GM19025 (cell line): ENCODE data around the gene TJP1.
"Not testable (repeated sequence)": the region's sequence is repeated elsewhere in the genome, so short reads cannot be mapped to it uniquely, and the experiment has no call there.

Source experiments
- ATAC-seq: cut with Tn5 transposase; IDR thresholded peaks from one replicate; pipeline ENCODE4 v1.9.1; 2021; ENCODE audit warnings: mild to moderate bottlenecking, low read depth, moderate library complexity; ENCODE audit not compliant: unreplicated experiment

Gene TJP1

DNA sequence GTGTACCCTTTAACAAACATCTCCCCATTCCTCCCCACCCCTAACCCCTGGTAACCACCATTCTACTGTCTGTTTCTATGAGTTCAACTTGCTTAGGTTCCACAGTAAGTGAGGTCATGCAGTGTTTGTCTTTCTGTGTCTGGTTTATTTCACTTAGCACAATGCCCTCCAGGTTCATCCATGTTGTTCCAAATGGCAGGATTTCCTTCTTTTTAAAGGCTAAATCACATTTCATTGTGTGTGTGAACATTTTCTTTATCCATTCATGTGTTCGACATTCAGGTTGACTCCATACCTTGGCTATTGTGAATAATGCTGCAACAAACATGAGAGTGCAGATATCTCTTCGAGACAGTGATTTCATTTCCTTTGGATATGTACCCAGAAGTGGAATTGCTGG, 62.7 kb downstream of the TJP1 start:
- ATAC-seq: no peak

DNA sequence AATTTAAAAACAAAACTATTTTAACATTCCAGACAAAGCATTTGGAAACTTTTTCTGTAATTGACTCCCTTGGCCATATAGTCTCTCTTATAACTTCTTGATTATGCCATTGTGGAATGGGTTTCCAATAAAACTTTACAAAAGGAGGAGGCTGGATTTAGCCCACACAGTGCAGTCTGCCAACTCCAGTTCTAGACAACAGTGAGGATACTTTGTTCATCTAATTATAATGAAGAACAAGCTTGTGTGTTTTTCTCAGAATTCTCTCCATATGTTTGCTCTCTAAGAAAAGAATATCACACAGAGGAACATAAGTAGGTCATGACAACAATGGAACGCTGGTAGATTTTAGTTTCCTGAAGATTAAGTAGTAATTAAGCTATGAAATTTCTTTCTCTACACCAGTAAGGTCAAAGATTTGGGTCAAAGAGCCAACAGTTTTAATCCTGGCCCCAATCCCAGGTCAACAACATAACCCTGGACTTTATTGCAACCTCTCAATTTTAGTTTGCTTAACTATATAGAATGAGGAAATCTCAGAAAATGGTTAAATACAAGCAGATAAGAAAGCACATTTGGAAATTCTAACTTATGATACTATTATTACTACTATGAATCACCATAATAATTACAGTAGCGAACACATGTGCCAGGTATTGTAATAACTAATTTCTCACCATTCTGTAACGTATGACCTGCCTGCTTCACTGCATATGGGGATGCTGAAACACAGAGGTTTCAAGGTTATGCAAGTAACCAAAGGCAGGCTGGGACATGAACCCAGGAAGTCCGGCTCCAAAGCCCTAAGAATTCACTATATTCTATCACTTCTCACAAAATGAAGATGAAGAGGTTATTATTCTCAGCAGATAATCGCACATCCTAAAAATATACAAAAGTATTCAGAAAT, 65.7 kb downstream of the TJP1 start:
- no peak for ATAC-seq

DNA sequence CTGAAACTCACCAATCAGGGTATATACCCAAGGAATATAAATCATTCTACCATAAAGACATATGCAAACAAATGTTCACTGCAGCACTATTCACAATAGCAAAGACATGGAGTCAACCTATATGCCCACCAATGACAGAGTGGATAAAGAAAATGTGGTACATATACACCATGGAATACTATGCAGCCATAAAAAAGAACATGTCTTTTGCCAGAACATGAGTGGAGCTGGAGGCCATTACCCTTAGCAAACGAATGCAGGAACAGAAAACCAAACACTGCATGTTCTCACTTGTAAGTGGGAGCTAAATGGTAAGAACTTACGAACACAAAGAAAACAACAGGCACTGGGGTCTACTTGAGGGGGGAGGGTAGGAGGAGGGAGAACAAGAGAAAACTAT, 68.3 kb downstream of the TJP1 start:
- not testable (repeated sequence) for ATAC-seq

DNA sequence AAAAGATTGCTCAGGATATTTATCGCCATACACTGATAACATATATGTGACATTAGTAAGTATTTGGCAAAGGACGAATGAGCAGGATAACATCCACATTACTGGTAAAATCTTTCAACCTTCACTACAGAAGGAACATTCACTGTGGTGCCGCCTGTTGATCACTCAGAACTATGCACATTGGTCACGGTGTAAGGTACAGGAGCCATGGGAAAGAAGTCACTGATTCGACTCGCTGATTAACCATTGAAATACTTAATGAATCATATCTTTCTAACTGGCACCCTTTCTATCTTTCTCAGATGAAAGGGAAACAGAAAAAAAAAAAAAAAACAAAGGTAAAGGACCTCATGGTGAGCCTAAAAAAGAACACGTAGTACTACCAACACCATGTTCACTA, 68.8 kb downstream of the TJP1 start:
- ATAC-seq: no peak

DNA sequence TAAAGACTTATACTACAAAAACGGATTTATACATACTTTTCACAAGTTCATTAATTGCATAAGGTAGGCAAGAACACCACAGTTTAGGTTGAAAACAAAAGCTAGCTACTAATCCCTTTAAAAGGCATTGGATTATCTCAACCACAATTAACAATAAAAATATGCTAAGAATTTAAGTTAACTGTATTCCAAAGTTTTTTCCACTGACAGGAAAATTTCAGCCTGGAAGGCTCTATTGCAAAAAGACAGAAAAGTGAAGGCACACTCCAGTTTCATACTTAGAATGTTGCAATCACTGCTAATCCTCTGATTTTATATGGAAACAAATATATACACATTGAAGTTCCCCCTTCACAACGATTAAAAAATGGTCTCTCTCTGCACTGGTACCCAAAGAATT, 71.5 kb downstream of the TJP1 start:
- ATAC-seq: no peak

DNA sequence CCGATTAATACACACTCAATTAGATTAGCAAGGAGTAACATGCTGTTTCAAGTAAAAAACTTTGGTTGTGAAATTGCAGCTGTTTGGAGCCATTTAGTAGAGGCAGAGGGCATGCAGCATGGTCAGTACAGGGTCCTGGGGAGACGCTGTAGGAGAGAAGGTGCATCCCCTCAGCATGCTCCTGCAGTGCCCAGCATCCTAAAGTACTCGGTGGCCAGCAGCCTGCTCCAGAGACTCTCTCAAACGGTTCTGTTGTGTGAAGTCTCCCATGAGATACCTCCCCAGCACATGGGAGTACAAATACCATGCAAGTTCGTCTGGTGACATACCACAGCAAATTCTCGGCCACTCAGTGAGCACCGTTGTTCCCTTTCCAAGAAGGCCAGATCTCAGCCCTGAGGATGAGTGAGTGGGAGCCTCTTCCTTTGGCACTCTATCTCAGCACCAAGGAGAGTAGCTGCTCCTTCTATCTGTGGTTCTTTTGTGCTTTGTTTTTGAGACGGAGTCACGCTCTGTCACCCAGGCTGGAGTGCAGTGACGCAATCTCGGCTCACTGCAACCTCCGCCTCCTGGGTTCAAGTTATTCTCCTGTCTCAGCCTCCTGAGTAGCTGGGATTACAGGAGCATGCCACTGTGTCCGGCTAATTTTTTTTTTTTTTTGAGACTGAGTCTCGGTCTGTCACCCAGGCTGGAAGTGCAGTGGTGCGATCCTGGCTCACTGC, 72.7 kb downstream of the TJP1 start:
- no peak for ATAC-seq

DNA sequence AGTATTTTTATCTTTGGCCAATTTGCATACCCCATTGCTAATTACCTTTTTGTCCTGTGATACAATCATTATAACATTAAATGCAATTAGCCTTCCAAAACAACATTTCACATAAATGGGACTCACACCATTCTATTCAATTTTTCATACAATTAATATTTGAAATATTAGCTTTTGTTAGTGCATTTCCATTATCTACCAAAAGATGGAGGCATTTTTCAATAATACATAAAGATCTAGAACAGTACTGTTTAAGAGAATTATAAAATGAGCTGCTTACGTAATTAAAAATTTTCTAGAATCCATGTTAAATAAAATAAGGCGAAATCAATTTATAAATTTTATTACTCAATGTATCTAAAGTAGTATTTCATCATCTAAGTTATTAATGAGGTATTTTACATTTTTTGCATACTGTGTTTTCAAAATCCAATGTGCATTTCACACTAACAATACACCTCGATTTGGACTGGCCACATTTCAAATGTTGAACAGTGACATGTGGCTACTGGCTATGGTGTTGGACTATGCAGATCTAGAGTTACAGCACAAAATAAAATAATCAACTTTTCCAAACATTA, 74.3 kb downstream of the TJP1 start:
- ATAC-seq: no peak

DNA sequence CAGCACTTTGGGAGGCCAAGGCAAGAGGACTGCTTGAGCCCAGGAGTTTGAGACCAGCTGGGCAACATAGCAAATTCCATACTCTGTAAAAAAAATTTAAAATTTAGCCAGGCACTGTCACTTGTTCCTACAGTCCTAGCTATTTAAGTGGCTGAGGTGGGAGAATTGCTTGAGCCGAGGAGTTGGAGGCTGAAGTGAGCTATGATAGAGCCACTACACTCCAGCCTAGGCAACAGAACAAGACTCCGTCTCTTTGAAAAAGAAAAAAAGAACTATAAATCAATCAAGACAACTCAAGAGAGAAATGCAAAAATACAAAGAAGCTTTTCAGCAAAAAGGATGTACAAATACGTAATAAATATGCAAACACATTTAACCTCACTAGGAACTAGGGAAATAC, 78.8 kb downstream of the TJP1 start:
- no peak for ATAC-seq

DNA sequence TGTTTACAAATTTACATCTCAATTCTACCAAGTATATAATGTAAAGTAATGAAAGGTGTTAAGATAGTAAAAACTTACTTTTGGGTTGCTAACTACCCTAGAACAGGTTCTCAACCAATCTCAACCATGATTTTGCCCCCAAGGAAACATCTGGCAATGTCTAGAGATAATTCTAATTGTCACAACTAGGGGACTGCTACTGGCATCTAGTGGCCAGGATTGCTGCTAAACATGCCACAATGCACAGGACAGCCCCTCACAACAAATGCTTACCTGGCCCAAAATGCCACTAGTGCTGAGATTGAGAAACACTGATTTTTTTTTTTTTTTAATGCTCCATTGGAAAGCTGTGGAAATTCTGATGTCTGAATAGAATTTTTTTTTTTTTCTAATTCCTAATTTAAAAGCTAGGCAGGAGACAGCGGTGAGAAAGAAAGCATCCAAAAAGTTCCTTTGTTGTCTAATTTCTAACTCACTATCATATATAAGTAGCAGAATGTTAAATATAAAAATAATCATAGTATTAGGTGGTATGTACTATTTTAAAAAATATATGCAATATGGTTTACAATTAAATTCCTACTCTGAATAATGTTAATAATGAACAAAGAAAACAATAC, 81.5 kb downstream of the TJP1 start:
- ATAC-seq: no peak

DNA sequence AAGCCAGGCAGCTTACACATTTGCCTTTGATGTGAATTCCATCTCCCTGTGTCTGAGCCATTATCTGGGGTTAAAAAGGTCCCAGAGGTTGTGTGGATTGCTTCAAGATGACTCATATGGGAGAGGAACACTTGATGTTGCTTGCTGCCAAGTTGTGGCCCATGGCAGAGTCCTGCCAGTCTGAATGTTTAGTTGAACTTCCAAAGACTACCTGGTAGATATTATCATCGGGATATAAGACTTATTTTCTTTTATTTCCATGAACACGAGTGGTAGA, 85.6 kb downstream of the TJP1 start:
- ATAC-seq: no peak

DNA sequence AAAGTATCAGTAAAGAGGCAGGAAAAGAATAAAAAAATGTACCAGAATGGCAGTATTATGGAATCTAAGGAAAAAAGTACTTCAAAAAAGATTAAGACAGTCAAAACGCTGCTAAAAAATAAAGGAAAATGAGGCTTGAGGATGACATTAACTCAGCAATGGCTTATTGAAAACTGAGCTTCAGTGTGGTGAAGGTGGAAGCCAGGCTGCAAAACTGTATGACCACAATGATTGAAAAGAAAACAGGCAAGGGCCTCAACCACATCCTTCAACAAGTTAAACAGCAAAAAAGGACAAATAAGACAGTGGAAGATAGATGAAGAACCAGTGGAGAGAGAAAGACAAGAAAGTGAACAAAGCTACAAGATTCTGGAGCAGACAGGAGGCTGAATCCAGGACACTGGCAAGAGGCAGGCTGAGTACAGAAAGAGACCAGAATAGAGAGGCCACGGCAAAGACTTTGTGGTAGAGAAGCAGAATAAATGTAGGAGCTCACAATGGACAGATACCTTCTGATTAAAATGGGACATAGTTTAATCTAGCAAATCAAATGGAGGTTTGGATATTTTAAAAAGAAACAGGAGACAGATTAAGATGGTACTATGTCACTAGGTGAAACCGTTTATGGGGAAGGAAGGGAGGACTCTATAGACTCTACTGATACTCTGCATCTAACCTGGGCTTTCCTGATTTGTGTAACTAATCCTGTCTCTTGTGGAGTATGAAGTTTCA, 86.1 kb downstream of the TJP1 start:
- no peak for ATAC-seq

DNA sequence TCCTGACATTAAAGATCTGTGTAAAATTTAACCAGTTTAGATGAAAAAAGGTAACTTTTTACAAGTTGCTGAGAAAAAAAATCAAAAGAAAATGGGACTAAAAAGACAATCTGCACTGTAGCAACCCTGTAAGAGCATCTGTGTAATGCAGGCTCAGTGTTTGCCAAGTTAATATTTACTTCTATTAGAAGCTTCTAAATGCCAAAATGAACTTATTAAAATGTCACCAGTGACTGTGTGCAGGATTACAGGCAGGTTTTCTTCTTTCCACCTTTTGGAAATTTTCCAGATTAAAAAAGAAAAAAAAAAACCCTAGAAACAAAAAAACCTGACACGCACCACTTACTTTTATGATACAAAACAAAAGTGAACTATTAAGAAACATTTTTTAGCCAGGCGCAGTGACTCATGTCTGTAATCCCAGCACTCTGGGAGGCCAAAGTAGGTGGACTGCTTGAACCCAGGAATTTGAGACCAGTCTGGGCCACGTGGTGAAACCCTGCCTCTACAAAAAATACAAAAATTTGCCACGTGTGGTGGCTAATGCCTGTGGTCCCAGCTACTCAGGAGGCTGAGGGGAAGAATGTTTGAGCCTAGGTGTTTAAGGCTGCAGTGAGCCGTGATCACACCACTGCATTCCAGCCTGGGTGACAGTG, 87.2 kb downstream of the TJP1 start:
- ATAC-seq: no peak

DNA sequence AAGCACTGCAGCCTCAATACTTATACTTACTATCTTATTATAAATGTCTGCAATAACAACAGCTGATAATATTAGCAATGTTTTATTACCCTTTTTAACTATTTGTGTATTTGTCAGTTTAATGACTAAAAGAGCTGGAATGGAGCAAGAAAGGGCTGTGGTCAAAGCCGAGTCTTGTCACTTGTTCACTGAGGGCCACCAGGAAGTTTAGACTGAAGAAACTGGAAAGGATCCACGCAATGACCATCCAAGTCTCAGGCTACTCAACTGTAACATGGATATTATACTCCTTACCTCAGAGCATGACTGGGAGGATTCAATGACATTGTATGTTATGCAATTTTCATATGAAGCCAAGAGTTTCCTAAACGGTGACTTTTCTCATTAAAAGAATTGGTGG, 90.4 kb downstream of the TJP1 start:
- ATAC-seq: no peak

DNA sequence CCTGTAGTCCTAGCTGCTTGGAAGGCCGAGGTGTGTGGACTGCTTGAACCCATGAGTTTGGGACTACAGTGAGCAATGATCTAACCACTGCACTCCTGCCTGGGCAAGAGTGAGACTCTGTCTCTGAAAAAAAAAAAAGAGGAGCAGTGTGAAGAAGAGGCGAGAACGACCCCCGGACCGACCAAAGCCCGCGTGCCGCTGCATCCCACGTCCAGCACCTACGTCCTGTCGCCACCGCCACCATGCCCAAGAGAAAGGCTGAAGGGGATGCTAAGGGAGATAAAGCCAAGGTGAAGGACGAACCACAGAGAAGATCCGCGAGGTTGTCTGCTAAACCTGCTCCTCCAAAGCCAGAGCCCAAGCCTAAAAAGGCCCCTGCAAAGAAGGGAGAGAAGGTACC, 91.8 kb downstream of the TJP1 start:
- ATAC-seq: not testable (repeated sequence)

DNA sequence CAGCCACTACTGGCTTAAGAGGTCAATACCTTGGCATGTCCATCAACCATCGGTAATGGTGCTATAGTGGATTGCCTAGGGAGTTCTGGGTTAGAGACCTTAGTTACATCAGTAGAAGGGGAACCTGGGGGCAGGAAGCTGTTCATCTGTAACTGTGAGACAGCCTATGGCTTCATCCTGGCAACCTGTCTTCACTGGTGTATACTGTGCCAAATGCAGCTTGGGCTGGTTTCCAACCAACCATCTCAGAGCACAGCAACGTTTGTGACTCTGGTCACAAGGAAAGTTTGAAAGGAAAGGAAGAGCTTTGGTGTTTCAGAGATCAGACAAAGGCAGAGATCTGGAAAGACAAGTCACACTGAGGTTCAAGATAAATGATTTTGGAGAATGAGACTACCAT, 93.8 kb downstream of the TJP1 start:
- ATAC-seq: no peak

DNA sequence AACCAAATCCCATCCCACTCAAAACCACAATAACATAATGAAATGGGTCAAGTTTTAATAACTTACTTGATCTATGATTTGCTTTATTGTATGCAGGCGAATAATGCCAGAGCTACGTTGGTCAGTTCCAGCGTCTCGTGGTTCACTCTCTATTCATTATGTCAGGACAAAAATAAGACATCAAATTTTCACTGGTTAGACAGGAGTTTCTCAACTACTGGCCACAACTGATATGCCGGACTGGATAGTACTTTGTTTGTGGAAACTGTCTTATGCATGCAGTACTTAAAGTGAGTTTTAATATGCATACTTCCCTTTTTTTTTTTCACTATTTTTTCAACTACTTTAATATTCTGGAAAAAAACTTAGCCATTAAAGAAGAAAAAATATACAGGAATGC, 94.4 kb downstream of the TJP1 start:
- no peak for ATAC-seq

DNA sequence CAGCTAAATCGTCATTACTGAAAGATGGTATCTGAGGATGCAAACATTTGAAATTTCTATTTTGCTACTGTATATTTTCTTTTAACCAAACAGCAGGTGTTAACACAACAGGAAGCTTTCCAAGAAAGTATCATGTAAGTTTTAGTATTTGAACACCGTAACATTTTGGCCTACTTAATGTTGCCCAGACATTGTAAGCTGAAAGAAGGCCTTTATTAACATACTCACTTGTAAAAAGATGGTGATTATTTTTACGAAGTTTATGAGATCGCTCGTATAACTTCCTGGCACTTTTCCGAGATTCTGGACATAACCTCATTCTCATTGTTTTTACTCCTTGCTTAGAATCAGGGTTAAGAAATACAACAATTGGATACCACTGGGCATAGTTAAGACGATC, 95.7 kb downstream of the TJP1 start:
- ATAC-seq: no peak

DNA sequence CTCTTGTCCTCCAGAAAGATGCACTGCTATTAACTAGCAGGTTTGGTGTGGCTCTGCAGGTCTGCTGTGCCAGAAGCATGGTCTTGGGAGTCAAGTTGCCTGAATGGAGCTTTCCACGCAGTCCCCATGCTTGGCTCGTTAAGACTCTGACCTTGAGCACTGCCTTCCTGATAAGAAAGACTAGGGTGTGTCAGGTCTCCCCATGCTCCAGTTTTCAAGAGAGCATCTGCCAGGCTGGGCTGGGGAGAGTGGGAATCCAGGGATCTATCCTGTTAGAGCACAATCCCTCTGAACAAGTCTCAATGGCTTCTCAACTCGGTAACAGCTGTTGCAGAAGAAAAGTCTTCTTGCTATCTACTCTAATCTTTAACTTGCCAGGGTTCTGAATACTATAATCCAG, 98.2 kb downstream of the TJP1 start:
- ATAC-seq: no peak

DNA sequence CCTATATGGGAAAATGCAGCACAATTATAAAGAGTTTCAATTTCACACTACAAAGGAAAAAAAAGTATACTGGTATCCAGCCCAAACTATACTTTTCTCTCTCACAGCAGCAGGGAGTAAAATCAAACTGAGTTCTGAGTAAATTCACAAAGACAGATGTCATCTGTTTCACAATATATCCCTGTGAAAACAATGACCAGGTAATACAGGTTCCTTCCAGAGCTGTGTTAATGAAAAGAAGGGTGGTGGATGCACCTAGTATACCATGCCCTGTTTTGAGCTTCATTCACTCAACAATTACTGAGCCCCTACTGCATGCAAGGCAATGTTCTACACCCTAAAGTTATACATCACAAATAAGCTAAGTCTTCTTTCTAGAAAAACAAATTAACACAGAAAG, 108.5 kb downstream of the TJP1 start:
- no peak for ATAC-seq

DNA sequence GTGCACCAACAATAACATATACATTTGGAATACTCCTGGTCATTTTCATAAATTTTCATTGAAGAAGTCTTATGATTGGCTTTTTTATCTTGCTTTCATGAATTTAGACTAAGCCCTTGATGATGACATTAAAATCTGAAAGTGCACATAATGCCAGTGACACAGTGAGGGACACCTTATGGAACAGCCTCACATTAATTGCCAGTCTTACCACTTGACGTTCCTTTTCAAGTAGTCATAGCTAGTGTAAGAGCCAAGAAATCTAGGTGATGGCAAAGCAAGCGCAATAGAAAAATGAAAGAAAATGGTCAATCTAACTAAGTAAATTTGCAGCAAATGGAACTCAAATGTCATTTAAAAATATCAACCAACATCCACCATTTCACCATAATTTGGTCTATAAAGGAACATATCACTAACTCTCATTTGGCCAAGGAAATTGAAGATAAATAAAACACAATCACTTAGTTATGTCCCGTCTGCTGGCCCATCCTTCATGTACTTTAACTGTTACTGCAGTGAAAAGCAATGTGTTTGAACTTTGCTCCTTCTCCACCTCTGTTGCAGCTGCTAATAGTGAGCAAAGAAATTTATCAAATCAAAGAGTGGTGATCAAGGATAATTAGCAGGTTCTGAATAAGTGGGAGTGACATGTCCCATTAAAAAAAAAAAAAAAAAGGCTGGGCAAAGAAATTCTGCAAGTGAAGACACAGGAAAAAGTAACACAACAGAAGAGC, 110.0 kb downstream of the TJP1 start:
- no peak for ATAC-seq
